NCI-H2227 treated with DMSO at 0.1 percent for 48 hours (cell line): Measurements from ENCODE around the gene KCNB1.
"Not testable (repeated sequence)": the region's sequence is repeated elsewhere in the genome, so short reads cannot be mapped to it uniquely, and the experiment has no call there.

Experiments used
- DNase-seq: peaks from one replicate; lab custom pipeline; 2025; lab: John Stamatoyannopoulos, UW

The KCNB1 gene

GRCh38 chr20:49435639-49436038, 46.8 kb downstream of the KCNB1 start:
- no peak for DNase-seq

GRCh38 chr20:49433333-49433732, 49.1 kb downstream of the KCNB1 start:
- peak; percentile 78 for DNase-seq

- peak; percentile 23 for DNase-seq
Observed at GRCh38 chr20:49432550-49432949, 49.9 kb downstream of the KCNB1 start.

- no peak for DNase-seq
Observed at GRCh38 chr20:49431329-49431728, 51.1 kb downstream of the KCNB1 start.

GRCh38 chr20:49430320-49430719, 52.1 kb downstream of the KCNB1 start:
- no peak for DNase-seq

GRCh38 chr20:49427751-49428518, 54.5 kb downstream of the KCNB1 start:
- DNase-seq: peak; percentile 54

GRCh38 chr20:49426873-49427272, 55.6 kb downstream of the KCNB1 start:
- no peak for DNase-seq

- DNase-seq: no peak
Observed at GRCh38 chr20:49426395-49426794, 56.1 kb downstream of the KCNB1 start.

- peak; percentile 77 for DNase-seq
Observed at GRCh38 chr20:49424536-49424935, 57.9 kb downstream of the KCNB1 start.

- DNase-seq: no peak
Observed at GRCh38 chr20:49422161-49422560, 60.3 kb downstream of the KCNB1 start.

- DNase-seq: no peak
Observed at GRCh38 chr20:49420811-49421295, 61.6 kb downstream of the KCNB1 start.

GRCh38 chr20:49420292-49420691, 62.2 kb downstream of the KCNB1 start:
- no peak for DNase-seq

- no peak for DNase-seq
Observed at GRCh38 chr20:49419785-49420184, 62.7 kb downstream of the KCNB1 start.

GRCh38 chr20:49418809-49419208, 63.7 kb downstream of the KCNB1 start:
- no peak for DNase-seq

GRCh38 chr20:49417843-49418555, 64.5 kb downstream of the KCNB1 start:
- DNase-seq: no peak

- no peak for DNase-seq
Observed at GRCh38 chr20:49415668-49416044, 66.8 kb downstream of the KCNB1 start.

GRCh38 chr20:49415005-49415667, 67.3 kb downstream of the KCNB1 start:
- DNase-seq: no peak

GRCh38 chr20:49413677-49414076, 68.8 kb downstream of the KCNB1 start:
- DNase-seq: no peak

GRCh38 chr20:49412953-49413352, 69.5 kb downstream of the KCNB1 start:
- DNase-seq: no peak

- DNase-seq: no peak
Observed at GRCh38 chr20:49412254-49412653, 70.2 kb downstream of the KCNB1 start.

GRCh38 chr20:49411221-49411925, 71.1 kb downstream of the KCNB1 start:
- no peak for DNase-seq

GRCh38 chr20:49409975-49410621, 72.4 kb downstream of the KCNB1 start:
- DNase-seq: not testable (repeated sequence)
